ENCODE measurements around the gene KSR2.
A peak's percentile ranks its signal among the peaks of the same experiment; 100 is the strongest.
"Not testable (repeated sequence)": the region's sequence is repeated elsewhere in the genome, so short reads cannot be mapped to it uniquely, and the experiment has no call there.

The KSR2 gene

DNA sequence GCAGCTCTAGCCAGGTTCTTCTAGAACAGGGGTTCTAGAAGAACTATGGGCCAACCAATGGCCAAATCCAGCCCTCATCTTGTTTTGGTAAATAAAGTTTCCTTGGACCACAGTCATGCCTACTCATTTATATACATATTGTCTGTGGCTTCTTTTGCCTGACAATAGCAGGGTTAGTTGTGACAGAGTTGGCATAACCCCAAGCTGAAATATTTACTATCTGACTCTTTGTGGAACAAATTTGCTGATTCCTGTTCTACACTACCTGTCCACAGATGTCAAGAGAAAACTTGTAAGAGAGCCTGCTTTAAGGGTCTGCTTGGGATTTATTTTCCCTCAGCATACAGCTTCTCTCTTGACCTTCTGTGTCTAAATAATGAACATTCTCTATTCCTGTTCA is 289.0 kb downstream of the KSR2 start:
- no peak for DNase-seq

DNA sequence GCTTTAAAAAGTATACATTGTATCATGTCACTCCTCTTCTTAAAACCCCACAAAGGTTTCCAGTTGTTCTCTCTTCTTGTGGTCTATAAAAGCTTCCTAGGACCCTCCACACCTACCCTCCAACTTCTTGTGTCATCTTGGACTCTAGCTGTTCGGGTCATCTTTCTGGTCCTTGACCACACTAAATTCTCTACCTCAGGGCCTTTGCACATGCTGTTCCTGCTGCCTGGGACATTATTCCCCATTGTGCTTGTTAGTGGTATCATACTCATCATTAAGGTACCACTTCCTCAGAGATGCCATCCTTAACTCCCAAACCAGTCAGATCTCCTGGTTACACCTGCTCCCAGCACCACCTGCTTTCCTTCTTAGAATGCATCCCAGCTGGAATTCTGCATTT is 294.0 kb downstream of the KSR2 start:
- no peak for DNase-seq

DNA sequence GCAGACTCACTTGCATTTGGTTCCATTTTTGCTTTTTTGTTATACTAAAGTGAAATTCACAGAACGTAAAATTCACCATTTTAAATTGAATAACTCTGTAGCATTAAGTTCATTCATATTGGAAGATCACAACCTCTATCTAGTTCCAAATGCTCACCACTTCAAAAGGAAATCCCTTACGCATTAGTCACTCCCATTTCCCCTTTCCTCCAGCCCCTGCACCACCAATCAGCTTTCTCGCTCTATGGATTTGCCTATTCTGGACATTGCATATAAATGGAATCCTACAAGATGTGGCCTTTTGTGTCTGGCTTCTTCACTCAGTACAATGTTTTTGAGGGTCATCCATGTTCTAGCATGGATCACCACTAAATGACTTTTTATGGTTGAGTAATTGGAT is 294.5 kb downstream of the KSR2 start:
- no peak for DNase-seq

GRCh38 chr12:117671734-117672133 is 297.1 kb downstream of the KSR2 start:
- DNase-seq: no peak

- no peak for DNase-seq
Measured at GRCh38 chr12:117664169-117664568, 304.6 kb downstream of the KSR2 start.

GRCh38 chr12:117662620-117663395 is 306.0 kb downstream of the KSR2 start:
- no peak for DNase-seq

GRCh38 chr12:117662220-117662619 is 306.6 kb downstream of the KSR2 start:
- DNase-seq: no peak

DNA sequence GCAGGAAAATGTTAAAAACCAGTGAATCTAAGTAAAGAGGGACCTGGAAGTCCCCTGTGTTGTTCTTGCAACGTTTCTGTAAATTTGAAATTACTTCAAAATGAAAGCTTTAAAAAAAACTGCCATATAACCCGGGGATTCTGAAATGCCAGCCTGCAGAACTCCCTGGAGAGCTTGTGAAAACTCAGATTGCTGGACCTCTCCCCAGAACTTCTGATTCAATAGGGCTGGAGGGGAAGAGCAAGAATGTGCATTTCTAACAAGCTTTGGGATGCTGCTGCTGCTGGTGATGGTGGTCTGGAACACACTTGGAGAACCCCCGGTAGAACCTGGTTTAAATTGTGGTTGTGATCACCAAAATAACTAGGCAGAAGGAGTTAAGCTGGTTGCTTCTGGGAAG is 307.3 kb downstream of the KSR2 start:
- no peak for DNase-seq

DNA sequence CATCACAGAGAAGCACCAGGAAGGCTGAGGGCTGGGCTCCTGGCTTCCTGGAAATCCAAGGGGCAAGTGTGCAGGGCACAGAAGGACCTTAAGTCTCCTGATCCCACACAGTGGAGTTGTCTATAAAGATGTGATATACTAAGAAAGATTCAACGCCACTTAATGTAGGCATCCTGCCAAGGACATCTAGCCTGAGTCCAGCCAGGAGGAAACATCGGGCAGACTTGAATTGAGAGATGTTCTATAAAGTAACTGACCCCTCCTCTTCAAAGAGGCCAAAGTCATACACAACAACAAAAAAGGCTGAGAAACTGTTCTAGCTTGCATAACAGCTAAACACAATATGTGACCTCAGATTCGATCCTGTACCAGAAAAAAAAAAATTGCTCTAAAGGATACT is 307.9 kb downstream of the KSR2 start:
- no peak for DNase-seq

- DNase-seq: no peak
Measured at GRCh38 chr12:117658226-117658625, 310.6 kb downstream of the KSR2 start.

DNA sequence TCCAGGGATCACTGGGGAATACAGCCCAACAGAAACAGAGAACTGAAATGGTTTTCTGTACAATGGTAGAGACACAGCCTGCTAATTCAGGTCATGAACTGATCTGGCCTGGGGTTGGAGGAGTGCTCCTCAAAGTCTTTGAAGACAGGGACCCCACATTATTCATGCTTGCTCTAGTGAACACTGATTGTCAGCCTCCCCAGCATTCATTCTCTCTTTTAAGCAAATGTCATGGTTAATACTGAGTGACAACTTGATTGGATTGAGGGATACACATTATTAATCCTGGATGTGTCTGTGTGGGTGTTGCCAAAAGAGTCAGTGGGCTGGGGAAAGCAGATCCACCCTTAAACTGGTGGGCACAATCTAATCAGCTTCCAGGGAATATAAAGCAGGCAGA is 319.0 kb downstream of the KSR2 start:
- no peak for DNase-seq

DNA sequence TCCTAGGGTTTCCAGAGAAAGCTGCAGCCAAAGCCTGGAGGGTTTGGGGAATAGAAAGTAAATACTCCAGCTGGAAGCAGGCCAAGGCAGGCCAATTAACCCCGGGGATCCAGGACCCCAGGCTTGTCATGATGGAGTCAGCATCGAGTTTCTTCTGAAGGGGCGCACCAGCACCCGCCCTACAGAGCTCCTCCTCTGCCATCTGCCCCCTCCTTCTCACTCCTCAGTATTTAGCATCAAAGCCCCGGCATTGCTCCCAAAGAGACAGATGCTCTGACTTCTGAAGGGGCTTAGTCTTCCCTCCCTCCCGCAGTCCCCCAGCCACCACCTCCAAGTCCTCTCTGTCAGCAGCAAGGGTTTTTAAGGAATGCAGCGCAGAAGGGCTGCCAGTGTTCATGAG is 322.3 kb downstream of the KSR2 start:
- DNase-seq: peak; percentile 28

- no peak for DNase-seq
Measured at GRCh38 chr12:117645473-117645872, 323.3 kb downstream of the KSR2 start.

DNA sequence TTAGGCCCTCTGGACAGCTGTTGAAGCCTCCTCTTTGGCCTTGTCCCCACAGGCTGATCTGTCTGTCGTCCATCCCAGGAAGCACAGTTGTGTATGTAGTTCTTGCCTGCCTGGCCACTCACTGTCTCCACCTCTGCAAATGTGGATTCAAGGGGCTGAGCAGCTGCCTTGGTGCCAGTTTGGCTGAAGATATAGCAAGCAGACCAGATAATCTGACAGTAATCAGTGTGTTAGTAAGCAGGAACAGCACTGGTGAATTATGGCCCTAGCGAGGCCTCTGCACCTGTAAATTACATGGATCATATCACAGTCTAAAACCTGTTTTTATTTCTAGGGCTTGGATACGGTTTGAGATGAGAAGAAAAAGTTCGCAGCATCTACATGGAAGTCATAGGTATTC is 324.8 kb downstream of the KSR2 start:
- no peak for DNase-seq

DNA sequence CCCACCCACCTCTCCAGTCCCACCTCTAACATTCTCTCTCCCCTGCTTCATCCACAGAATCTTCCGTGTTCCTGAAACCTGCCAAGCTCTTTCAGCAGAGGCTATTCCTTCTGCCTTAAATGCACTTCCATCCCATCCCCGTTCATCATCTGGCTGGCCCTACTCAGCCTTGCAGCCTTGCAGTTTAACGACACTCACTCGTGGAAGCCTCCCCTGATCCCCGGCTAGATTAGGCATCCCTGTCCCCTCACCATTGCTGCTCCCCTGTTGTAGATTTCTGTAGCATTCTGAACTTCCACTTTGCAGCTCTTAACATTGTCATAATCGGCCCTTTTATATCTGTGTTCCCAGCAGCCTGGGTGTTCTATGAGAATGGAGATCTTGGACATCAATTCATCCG is 326.9 kb downstream of the KSR2 start:
- DNase-seq: no peak

DNA sequence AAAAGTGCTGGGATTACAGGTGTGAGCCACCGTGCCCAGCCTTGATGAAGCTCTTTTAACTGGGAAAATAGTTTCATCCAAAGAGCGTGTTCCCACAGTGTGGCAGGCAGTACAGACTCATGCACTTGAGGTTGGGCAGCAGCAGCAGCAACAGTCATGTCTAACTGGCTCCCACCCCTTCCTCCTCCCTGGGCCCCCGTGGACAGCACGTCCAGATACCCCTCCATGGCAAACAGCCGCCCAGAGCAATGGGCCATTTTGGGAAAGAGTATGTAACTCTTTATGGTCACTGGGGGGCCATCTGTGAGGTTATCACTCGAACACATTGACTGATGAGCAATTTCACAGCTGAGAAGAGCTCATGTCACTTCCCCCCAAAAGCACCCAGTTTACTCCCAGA is 328.3 kb downstream of the KSR2 start:
- no peak for DNase-seq

DNA sequence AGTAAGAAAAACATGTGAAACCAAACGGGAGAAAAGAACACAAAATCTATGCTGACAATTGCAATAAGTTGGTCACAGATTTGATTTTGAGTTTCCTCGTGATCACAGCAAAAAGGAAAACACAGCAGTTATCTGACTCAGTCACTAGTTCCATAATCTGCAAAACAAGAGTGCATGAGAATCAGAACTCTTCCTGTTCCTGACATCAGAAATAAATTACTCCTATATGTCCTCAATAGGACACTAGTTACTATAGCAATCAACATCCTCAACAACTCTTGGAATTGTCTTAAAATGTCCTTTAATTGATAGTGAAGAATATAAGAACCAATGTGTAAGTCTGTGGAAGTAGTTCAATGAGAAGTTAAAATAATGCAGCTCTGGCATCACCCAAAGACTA is 339.3 kb downstream of the KSR2 start:
- DNase-seq: no peak

DNA sequence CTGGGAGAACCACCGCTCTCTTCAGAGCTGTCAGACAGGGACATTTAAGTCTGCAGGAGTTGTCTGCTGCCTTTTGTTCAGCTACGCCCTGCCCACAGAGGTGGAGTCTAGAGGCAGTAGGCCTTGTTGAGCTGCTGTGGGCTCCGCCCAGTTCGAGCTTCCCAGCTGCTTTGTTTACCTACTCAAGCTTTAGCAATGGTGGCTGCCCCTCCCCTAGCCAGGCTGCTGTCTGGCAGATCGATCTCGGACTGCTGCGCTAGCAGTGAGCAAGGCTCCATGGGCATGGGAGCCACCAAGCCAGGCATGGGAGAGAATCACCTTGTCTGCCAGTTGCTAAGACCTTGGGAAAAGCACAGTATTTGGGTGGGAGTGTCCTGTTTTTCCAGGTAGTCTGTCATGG is 340.1 kb downstream of the KSR2 start:
- DNase-seq: not testable (repeated sequence)

GRCh38 chr12:117622741-117623140 is 346.0 kb downstream of the KSR2 start:
- no peak for DNase-seq

GRCh38 chr12:117622087-117622486 is 346.7 kb downstream of the KSR2 start:
- DNase-seq: no peak

GRCh38 chr12:117607778-117608177 is 361.0 kb downstream of the KSR2 start:
- DNase-seq: no peak

DNA sequence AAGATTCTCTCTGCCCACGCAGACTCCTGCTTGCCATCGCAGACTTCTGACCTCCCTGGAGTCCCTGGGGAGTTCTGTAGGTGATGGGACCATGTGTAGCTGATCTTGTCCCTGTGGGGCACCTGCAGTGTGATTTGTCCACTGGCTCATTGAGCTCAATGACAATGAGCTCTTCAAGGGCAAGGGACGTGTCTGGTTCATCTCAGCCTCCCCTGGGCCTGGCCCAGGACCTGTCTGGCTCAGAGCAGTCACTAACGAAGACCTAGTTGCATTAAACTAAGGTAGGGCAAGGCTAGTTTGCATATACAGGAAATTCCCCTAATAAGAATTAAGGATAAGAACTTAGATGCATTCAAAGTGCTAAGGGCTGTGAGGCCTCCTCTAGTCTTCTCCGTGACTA is 361.8 kb downstream of the KSR2 start:
- DNase-seq: no peak

DNA sequence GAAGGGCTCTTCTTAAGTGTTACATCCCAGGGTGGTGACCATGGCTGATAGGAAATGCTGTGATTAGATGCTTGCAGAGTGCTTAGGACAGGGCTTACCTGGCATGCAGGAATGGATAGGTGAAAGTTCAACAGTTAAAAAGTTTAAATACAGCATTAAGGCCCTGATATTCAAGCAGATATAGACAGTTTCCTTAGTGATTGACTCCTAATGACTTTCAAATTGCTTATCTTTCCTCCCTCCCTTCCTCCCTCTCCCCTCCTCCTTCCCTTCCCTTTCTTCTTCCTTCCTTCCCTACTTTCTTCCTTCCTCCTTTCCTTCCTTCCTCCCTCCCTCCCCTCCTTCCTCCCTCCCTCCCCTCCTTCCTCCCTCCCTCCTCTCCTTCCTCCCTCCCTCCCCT is 362.8 kb downstream of the KSR2 start:
- DNase-seq: no peak

DNA sequence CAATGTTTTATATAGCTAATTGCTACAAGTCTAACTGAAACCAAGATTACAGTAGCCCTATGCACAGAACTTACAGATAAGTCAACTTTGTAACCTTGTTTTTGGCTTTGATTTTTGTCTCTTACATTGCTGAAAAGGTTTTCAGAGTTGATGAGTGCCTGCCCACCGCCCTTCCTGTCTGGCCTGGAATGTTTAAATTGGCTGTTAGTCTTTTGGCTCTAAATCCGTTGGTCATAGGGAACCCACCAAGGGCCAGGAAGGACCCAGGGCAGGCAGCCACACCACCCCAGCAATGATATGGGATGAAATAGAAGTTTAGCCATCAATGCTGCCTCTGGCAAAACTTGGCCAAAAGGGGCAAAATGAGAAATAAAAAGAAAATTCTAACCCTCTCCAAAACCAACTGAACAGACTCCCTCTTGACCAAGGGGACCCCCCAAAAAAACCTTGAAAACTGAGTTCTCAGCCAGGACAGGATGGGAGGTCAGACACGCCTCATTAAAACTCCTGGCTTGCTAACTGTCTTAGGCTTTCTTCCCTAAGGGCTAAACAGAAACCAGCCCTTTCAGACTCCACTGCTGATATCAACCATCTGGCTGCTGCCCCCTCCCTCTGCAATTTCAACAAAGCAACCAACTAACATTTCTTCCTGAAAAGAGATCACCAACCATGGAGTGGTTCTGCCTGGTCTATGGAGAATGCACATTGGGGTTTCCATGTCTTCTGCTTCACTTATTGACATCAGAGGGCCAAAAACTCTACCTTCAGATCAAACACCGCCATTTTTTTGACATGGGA is 365.3 kb downstream of the KSR2 start:
- DNase-seq: no peak

DNA sequence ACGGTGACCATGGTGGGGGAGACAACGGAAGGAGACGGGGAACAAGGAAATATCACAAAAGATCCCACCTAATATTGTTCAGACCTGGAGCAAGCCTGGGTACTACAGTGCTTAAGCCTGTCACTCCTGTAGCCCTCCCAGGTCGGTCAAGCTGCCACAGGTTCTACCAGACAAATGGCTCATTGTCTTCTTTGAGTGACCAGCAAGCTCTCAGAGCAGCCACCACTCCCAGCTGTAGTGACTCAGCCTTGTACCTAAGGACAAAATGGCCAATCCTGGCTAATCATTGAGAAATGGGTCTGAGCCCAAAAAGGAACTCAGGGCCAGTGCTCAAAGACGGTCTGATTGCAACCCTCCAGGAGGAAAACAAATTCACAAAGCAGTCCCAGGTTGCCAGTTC is 368.9 kb downstream of the KSR2 start:
- DNase-seq: no peak
